Fibroblast of lung (primary cell): ENCODE data around the gene SENP6.

Experiments
- CTCF ChIP-seq, 2 donors: IDR thresholded peaks in 1 of 2; conservative IDR thresholded peaks in 1 of 2; 1 replicate in 1 of 2; 2 replicates in 1 of 2; pipeline ENCODE4 v1.5.1; 2011 to 2012; ENCODE audit warnings: low read length in 2 of 2, control low read depth in 1 of 2, inconsistent platforms in 1 of 2, low read depth in 1 of 2, mild to moderate bottlenecking in 1 of 2
- EZH2 ChIP-seq: IDR thresholded peaks from 2 replicates; pipeline ENCODE4 v1.5.1; 2012; ENCODE audit warnings: low read length, control low read depth, mild to moderate bottlenecking; ENCODE audit errors: missing control alignments

GRCh38 chr6:75755704-75756103 lies 154.0 kb downstream of the SENP6 start:
- no peak for TF ChIP-seq EZH2
- no peak for TF ChIP-seq CTCF (conservative IDR thresholded peaks at IDR 0.05 in 1 of 2, IDR thresholded peaks at IDR 0.05 in 1 of 2; ENCODE audit: low read depth in 1 of 2, low read length in 2 of 2)
